GM12878 (cell line): Measurements from ENCODE around the gene FAM163B. TPM values are rescaled to one million over a fixed set of nuclear protein-coding genes. Genes with fewer than 3 reads are reported as not detected.

Experiments used
- ATAC-seq: fragments of 200-7000 bp; cut with Tn5 transposase; 3 replicates; pipeline ENCODE4 v1.9.1; 2020; ENCODE audit warnings: mild to moderate bottlenecking, moderate library complexity
- BruUV-seq: library from RNA; stranded (reverse); fragments of 400-500 nt; replicated peaks from 2 replicates; lab custom pipeline; 2021; lab: Mats Ljungman, UMichigan
- CTCF ChIA-PET: fragments of 300-600 bp; sonication (Branson Sonifier 250); formaldehyde crosslinking; extraction: SDS; loops from one replicate; lab custom pipeline; 2021; ENCODE audit warnings: inconsistent platforms; lab: Yijun Ruan, JAX
- POLR2A ChIA-PET: fragments of 350-600 bp; formaldehyde crosslinking; extraction: SDS; loops from one replicate; lab custom pipeline; 2021; ENCODE audit warnings: inconsistent platforms; lab: Charles Lee
- RAD21 ChIA-PET: fragments of 300-600 bp; sonication (Branson Sonifier 250); formaldehyde crosslinking; loops from one replicate; lab custom pipeline; 2023; ENCODE audit warnings: antibody characterized with exemption; ENCODE audit not compliant: unreplicated experiment; lab: Charles Lee
- SMC1A ChIA-PET: fragments of 300-600 bp; sonication (Branson Sonifier 250); formaldehyde crosslinking; loops from one replicate; lab custom pipeline; 2023; ENCODE audit not compliant: unreplicated experiment, uncharacterized antibody; lab: Charles Lee
- DNase-seq: peaks from one replicate; pipeline ENCODE4 v3.0.0-alpha.2; 2011; ENCODE audit warnings: low read depth, low spot score
- FAIRE-seq: peaks from 3 replicates; lab custom pipeline; 2011; peaks lifted over from hg19 to GRCh38; lab: Jason Lieb, UNC
- H2AFZ ChIP-seq: 2 replicates; pipeline ENCODE4 v1.6.0; 2011; ENCODE audit warnings: low read depth, low read length, control low read depth; ENCODE audit not compliant: control insufficient read depth
- H3K27ac ChIP-seq: 2 replicates; pipeline ENCODE4 v1.5.1; 2011; ENCODE audit warnings: control low read depth; ENCODE audit not compliant: control insufficient read depth, insufficient read depth
- H3K27me3 ChIP-seq, 2 experiments: replicated peaks in 1 of 2; 2 replicates each; pipeline versions ENCODE4 v1.6.0 to v1.6.1; 2011; ENCODE audit warnings: low read length in 1 of 2; ENCODE audit not compliant: control insufficient read depth in 2 of 2, insufficient read depth in 2 of 2
- H3K36me3 ChIP-seq, 2 experiments: 2 replicates each; pipeline ENCODE4 v1.5.1; 2011; ENCODE audit warnings: low read length in 1 of 2; ENCODE audit not compliant: control insufficient read depth in 2 of 2, insufficient read depth in 2 of 2
- H3K4me1 ChIP-seq: 2 replicates; pipeline ENCODE4 v1.6.1; 2011; ENCODE audit warnings: mild to moderate bottlenecking, low read length, moderate library complexity, mixed read lengths; ENCODE audit not compliant: control insufficient read depth, insufficient read depth
- H3K4me2 ChIP-seq: 2 replicates; pipeline ENCODE4 v1.6.0; 2011; ENCODE audit warnings: control low read depth; ENCODE audit not compliant: control insufficient read depth, insufficient read depth
- H3K4me3 ChIP-seq: fragments of 200-600 bp; sonication (generic); 2 replicates; pipeline ENCODE4 v1.5.1; 2016
- H3K79me2 ChIP-seq: 2 replicates; pipeline ENCODE4 v1.6.0; 2011; ENCODE audit warnings: low read length; ENCODE audit not compliant: control insufficient read depth, insufficient read depth
- H3K9ac ChIP-seq: 2 replicates; pipeline ENCODE4 v1.8.0; 2011; ENCODE audit warnings: low read length, control low read depth, mixed read lengths; ENCODE audit not compliant: control insufficient read depth, insufficient read depth
- H3K9me3 ChIP-seq: replicated peaks from 3 replicates; pipeline ENCODE4 v1.5.1; 2011; ENCODE audit warnings: mild to moderate bottlenecking, low read length; ENCODE audit not compliant: control insufficient read depth, insufficient read depth
- H4K20me1 ChIP-seq: 2 replicates; pipeline ENCODE4 v1.6.0; 2011; ENCODE audit not compliant: control insufficient read depth, insufficient read depth
- BHLHE40 ChIP-seq, 2 experiments: fragments of 450-650 bp in 1 of 2; IDR thresholded peaks; 2 replicates each; pipeline ENCODE4 v1.6.1; 2011 to 2017; ENCODE audit warnings: low read depth in 2 of 2, borderline replicate concordance in 1 of 2, improper control_type of control experiment in 1 of 2, low read length in 1 of 2, mild to moderate bottlenecking in 1 of 2
- CEBPB ChIP-seq, 2 experiments: fragments of 150-350 bp in 1 of 2; IDR thresholded peaks; 2 replicates each; pipeline ENCODE4 v1.6.1; 2012 to 2014; ENCODE audit warnings: low read depth in 2 of 2, low read length in 2 of 2, borderline replicate concordance in 1 of 2, inconsistent platforms in 1 of 2
- CHD1 ChIP-seq: IDR thresholded peaks from 2 replicates; pipeline ENCODE4 v1.6.1; 2012; ENCODE audit warnings: low read depth, low read length, improper control_type of control experiment
- CHD2 ChIP-seq: IDR thresholded peaks from 2 replicates; pipeline ENCODE4 v1.6.1; 2011; ENCODE audit warnings: low read depth, low read length, improper control_type of control experiment, borderline replicate concordance
- CREM ChIP-seq: IDR thresholded peaks from 2 replicates; pipeline ENCODE4 v1.6.1; 2014; ENCODE audit warnings: antibody characterized with exemption, low read depth
- IKZF2 ChIP-seq, 2 experiments: fragments of 450-650 bp; IDR thresholded peaks; 2 replicates each; pipeline ENCODE4 v1.6.1; 2017; ENCODE audit warnings: mild to moderate bottlenecking in 2 of 2, moderate library complexity in 2 of 2
- KAT2A ChIP-seq: conservative IDR thresholded peaks from 2 replicates; pipeline ENCODE4 v1.6.1; 2011; ENCODE audit warnings: low read depth, low read length; ENCODE audit not compliant: control insufficient read depth
- MAX ChIP-seq: IDR thresholded peaks from 2 replicates; pipeline ENCODE4 v1.6.1; 2012; ENCODE audit warnings: low read depth, low read length, improper control_type of control experiment
- MXI1 ChIP-seq: fragments of 150-350 bp; IDR thresholded peaks from 2 replicates; pipeline ENCODE4 v1.6.1; 2011; ENCODE audit warnings: low read depth, mild to moderate bottlenecking, inconsistent platforms, low read length, improper control_type of control experiment
- NR2F1 ChIP-seq: fragments of 450-650 bp; conservative IDR thresholded peaks from 2 replicates; pipeline ENCODE4 v1.6.1; 2017; ENCODE audit warnings: mild to moderate bottlenecking
- PBX3 ChIP-seq: IDR thresholded peaks from 2 replicates; pipeline ENCODE4 v1.6.1; 2011; ENCODE audit warnings: mild to moderate bottlenecking, low read depth, low read length, moderate library complexity; ENCODE audit not compliant: insufficient replicate concordance
- POLR2AphosphoS2 ChIP-seq: IDR thresholded peaks from 2 replicates; pipeline ENCODE4 v1.6.1; 2011; ENCODE audit warnings: low read depth, mild to moderate bottlenecking, low read length, improper control_type of control experiment, moderate library complexity
- POU2F2 ChIP-seq: IDR thresholded peaks from 3 replicates; pipeline ENCODE4 v1.6.1; 2011; ENCODE audit warnings: low read depth, mild to moderate bottlenecking, low read length, borderline replicate concordance
- SIN3A ChIP-seq: IDR thresholded peaks from 2 replicates; pipeline ENCODE4 v1.6.1; 2012; ENCODE audit warnings: low read depth, low read length, improper control_type of control experiment
- WGBS: methylation state at CpG from one replicate; pipeline ENCODE4 v1.1.6; 2016; ENCODE audit warnings: low lambda C conversion rate; ENCODE audit not compliant: insufficient replicate concordance, insufficient coverage; ENCODE audit errors: missing lambda C conversion rate; 5-methylcytosine and 5-hydroxymethylcytosine counted together
- in situ Hi-C: fragments of 300-500 bp; cut with MboI; formaldehyde crosslinking; loops from 9 replicates; pipeline ENCODE4 v1.14.3; 2018; ENCODE audit warnings: mixed read lengths
- intact Hi-C: fragments of 100-400 bp; cut with micrococcal nuclease; formaldehyde crosslinking; loops from one replicate; pipeline ENCODE4 v1.14.2; 2022; ENCODE audit not compliant: unreplicated experiment
- polyA plus RNA-seq, 11 experiments: library from polyadenylated mRNA; depleted of rRNA in 4 of 11; unstranded in 6 of 11; stranded (reverse) in 5 of 11; fragments of >200 nt; fragmentation: Nextera tagmentation in 4 of 11; fragmentation: Illumina TruSeq in 1 of 11; extraction: Ambion mirVana in 4 of 11; extraction: Trizol in 1 of 11; gene quantifications; 1 replicate in 1 of 11; 2 replicates in 10 of 11; pipeline versions ENCODE4 v1.2.1 to v1.2.3, GENCODE V29; 2011 to 2016; ENCODE audit warnings: inconsistent platforms in 2 of 11, missing spikeins in 2 of 11, low read depth in 1 of 11
- total RNA-seq, 4 experiments: library from RNA; depleted of rRNA in 3 of 4; stranded (reverse); fragments of >200 nt in 3 of 4; fragmentation: Illumina TruSeq in 1 of 4; extraction: Trizol in 1 of 4; gene quantifications; 2 replicates each; pipeline versions ENCODE4 v1.2.1 to v1.2.3, GENCODE V29; 2013 to 2021

FAM163B gene
- total and polyA plus RNA-seq, 10 of the 15 experiments (the other 5 are each of a cell fraction or from before 2014, with no cell fraction given), result not detected

- Histone ChIP-seq H3K27me3 (peaks cover 7 to 13% of the 10 kb centered on the region in 2 experiments; a peak in 3 of 4 replicates), H3K9me3 (no peaks in the 10 kb centered on the region), H4K20me1 (no peaks in the 10 kb centered on the region), H3K9ac (no peak overlapping the region), H3K27ac (no peak overlapping the region), H3K36me3 (no peaks in the 10 kb centered on the region), H2AFZ (no peak overlapping the region), H3K4me2 (no peak overlapping the region), H3K4me3 (no peak overlapping the region), H3K4me1 (no peaks in the 10 kb centered on the region), H3K79me2 (no peaks in the 10 kb centered on the region)
- RAD21 ChIA-PET, result no interaction called here
- no peak for DNase-seq
- FAIRE-seq, result no peak
- no TSS peak for BruUV-seq
- WGBS, result 36% methylated on average over 38 of the region's 38 CpGs
- no peak for ATAC-seq
- TF ChIP-seq CREM (no peak), POLR2AphosphoS2 (no peak), MXI1 (no peak), CHD1 (no peak), CHD2 (no peak), KAT2A (no peak)
- in situ Hi-C loops (no loop called here), intact Hi-C loops (no loop called here)
- SMC1A ChIA-PET, result no interaction called here
- POLR2A ChIA-PET, result no interaction called here
- CTCF ChIA-PET, result no interaction called here
Measured at GRCh38 chr9:133654736-133655657, 45.8 kb upstream of the FAM163B start.

- Histone ChIP-seq H3K79me2 (no peaks in the 10 kb centered on the region), H4K20me1 (no peaks in the 10 kb centered on the region), H3K9me3 (no peaks in the 10 kb centered on the region), H3K27me3 (peaks cover 7 to 10% of the 10 kb centered on the region in 2 experiments; a peak in 3 of 4 replicates), H3K27ac (no peak overlapping the region), H3K9ac (no peak overlapping the region), H3K36me3 (no peaks in the 10 kb centered on the region), H2AFZ (no peak overlapping the region), H3K4me1 (no peaks in the 10 kb centered on the region), H3K4me2 (no peak overlapping the region), H3K4me3 (no peak overlapping the region)
- ChIA-PET POLR2A (no interaction called here), SMC1A (no interaction called here), CTCF (interaction anchor here (1.6 kb wide), 1 partner anchor 13 kb away, joined by 3 read pairs; no protein-coding TSS in a partner anchor), RAD21 (no interaction called here)
- WGBS, result 52% methylated on average over 7 of the region's 9 CpGs
- FAIRE-seq (no peak), ATAC-seq (no peak), DNase-seq (no peak)
- BruUV-seq, result no TSS peak
- in situ Hi-C loops (no loop called here), intact Hi-C loops (no loop called here)
- TF ChIP-seq SIN3A (no peak), NR2F1 (no peak), PBX3 (no peak), CEBPB (IDR thresholded peaks at IDR 0.05; ENCODE audit: borderline replicate concordance in 1 of 2, low read depth in 2 of 2, low read length in 2 of 2) (no peak), BHLHE40 (IDR thresholded peaks at IDR 0.05; ENCODE audit: borderline replicate concordance in 1 of 2, low read depth in 2 of 2, low read length in 1 of 2) (no peak), POU2F2 (no peak), IKZF2 (IDR thresholded peaks at IDR 0.05) (no peak), MAX (no peak), POLR2AphosphoS2 (no peak)
Measured at GRCh38 chr9:133653638-133654037, 44.4 kb upstream of the FAM163B start.
